ENCODE data around the gene HSD17B8.

DNA sequence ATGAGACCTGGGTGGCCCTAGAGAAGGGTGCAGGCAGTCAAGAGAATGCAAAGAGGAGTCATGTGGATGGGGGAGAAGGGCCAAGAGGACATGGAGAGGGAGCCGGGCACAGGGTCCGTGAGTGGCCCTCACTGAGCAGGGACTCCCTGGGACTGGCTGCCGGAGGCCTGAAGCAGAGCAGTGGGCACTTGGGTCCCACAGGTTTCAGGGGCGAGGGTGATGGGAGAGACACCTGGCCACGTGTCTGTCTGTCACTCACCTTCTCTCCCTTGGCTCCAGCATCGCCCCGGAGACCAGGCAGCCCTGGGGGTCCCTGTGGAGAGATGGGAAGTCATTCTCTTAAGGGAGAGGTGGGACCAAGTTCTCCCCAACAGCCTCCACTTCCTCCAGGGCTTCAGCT, 37.6 kb upstream of the HSD17B8 start:
- TF ChIP-seq EZH2 (IDR thresholded peaks at IDR 0.05): no peak
- TF ChIP-seq POLR2AphosphoS5 (IDR thresholded peaks at IDR 0.05; ENCODE audit: borderline replicate concordance, low read depth, low read length): no peak

Data from SK-N-MC (cell line).